Panc1 (cell line): ENCODE results near the gene ACIN1. TPM values are rescaled to one million over a fixed set of nuclear protein-coding genes. Genes with fewer than 3 reads are reported as not detected.

Experiments used
- ATAC-seq: fragments of 200-7000 bp; cut with Tn5 transposase; 2 replicates; pipeline ENCODE4 v1.9.1; 2020; ENCODE audit warnings: mild to moderate bottlenecking, moderate library complexity
- BruUV-seq: library from RNA; stranded (reverse); fragments of 400-500 nt; replicated peaks from 2 replicates; lab custom pipeline; 2021; lab: Mats Ljungman, UMichigan
- CTCF ChIA-PET: fragments of 300-600 bp; sonication (Branson Sonifier 250); formaldehyde crosslinking; loops from one replicate; lab custom pipeline; 2022; ENCODE audit warnings: antibody characterized with exemption; lab: Charles Lee
- POLR2A ChIA-PET: fragments of 300-600 bp; sonication (Branson Sonifier 250); formaldehyde crosslinking; loops from one replicate; lab custom pipeline; 2022; ENCODE audit warnings: antibody characterized with exemption; lab: Charles Lee
- DNase-seq: peaks from one replicate; pipeline ENCODE4 v3.0.0-alpha.2; 2010; ENCODE audit warnings: low read depth, low spot score
- H3K27ac ChIP-seq: 2 replicates; pipeline ENCODE4 v1.5.1; 2011; ENCODE audit warnings: mild to moderate bottlenecking, low read length, inconsistent platforms
- H3K27me3 ChIP-seq: fragments of 200-500 bp; sonication (Bioruptor generic); 2 replicates; pipeline ENCODE4 v1.6.0; 2014; ENCODE audit warnings: low read length, inconsistent platforms; ENCODE audit not compliant: control insufficient read depth, insufficient read depth
- H3K36me3 ChIP-seq: fragments of 200-500 bp; sonication (Bioruptor generic); 2 replicates; pipeline ENCODE4 v1.5.1; 2014; ENCODE audit warnings: inconsistent platforms, mild to moderate bottlenecking, low read length, moderate library complexity; ENCODE audit not compliant: control insufficient read depth, insufficient read depth
- H3K4me1 ChIP-seq: 2 replicates; pipeline ENCODE4 v1.5.1; 2011; ENCODE audit warnings: inconsistent platforms, mild to moderate bottlenecking, low read length, moderate library complexity; ENCODE audit not compliant: control insufficient read depth, insufficient read depth
- H3K4me3 ChIP-seq, 2 experiments: 2 replicates each; pipeline ENCODE4 v1.5.1; 2011 to 2012; ENCODE audit warnings: low read depth in 2 of 2, low read length in 2 of 2, mild to moderate bottlenecking in 2 of 2, inconsistent platforms in 1 of 2, moderate library complexity in 1 of 2
- H3K9me3 ChIP-seq: fragments of 200-500 bp; sonication (Bioruptor generic); 2 replicates; pipeline ENCODE4 v1.5.1; 2014; ENCODE audit warnings: low read depth, mild to moderate bottlenecking, inconsistent platforms, low read length, moderate library complexity; ENCODE audit not compliant: control insufficient read depth, insufficient read depth
- POLR2AphosphoS5 ChIP-seq: IDR thresholded peaks from 2 replicates; pipeline ENCODE4 v1.6.1; 2012; ENCODE audit warnings: mild to moderate bottlenecking, low read depth, low read length, moderate library complexity
- SIN3A ChIP-seq: IDR thresholded peaks from 2 replicates; pipeline ENCODE4 v1.6.1; 2012; ENCODE audit warnings: low read depth, mild to moderate bottlenecking, low read length, moderate library complexity, borderline replicate concordance; ENCODE audit not compliant: insufficient read depth
- TCF7L2 ChIP-seq: IDR thresholded peaks from 2 replicates; pipeline ENCODE4 v1.6.1; 2011; ENCODE audit warnings: mild to moderate bottlenecking, low read depth, low read length, inconsistent platforms
- in situ Hi-C: cut with HindIII; loops from 2 replicates; pipeline ENCODE4 v1.10.0; 2016; ENCODE audit warnings: low sequenced_read_pairs, low pct_unique_long_range_greater_than_20kb
- intact Hi-C: fragments of 100-400 bp; cut with micrococcal nuclease; formaldehyde crosslinking; loops from one replicate; pipeline ENCODE4 v1.10.0; 2022; ENCODE audit not compliant: unreplicated experiment
- total RNA-seq: library from RNA; stranded (reverse); gene quantifications from one replicate; pipeline ENCODE4 v1.2.1, GENCODE V29; 2021; ENCODE audit not compliant: unreplicated experiment
- TF ChIP-seq, protein P1 (sequence below), 2 experiments: IDR thresholded peaks; 2 replicates each; pipeline ENCODE4 v1.6.1; 2011 to 2012; ENCODE audit warnings: low read depth in 2 of 2, control low read depth in 1 of 2, low read length in 1 of 2, mild to moderate bottlenecking in 1 of 2, moderate library complexity in 1 of 2; ENCODE audit not compliant: insufficient read depth in 1 of 2
- TF ChIP-seq, protein P2 (sequence below): fragments of 450-650 bp; IDR thresholded peaks from 2 replicates; pipeline ENCODE4 v1.5.1; 2017; ENCODE audit warnings: mild to moderate bottlenecking

The ACIN1 gene
- total RNA-seq, 1 experiment from 2014 or later = 162 TPM

GRCh38 chr14:23115918-23116317 is 21.0 kb upstream of the ACIN1 start:
- ATAC-seq (no peak), DNase-seq (no peak)
- no peaks in the 10 kb centered on the region for H3K9me3 ChIP-seq
- no peak overlapping the region for H3K4me3 ChIP-seq
- no peak overlapping the region for H3K27ac ChIP-seq
- BruUV-seq = no TSS peak
- no peaks in the 10 kb centered on the region for H3K36me3 ChIP-seq
- no peaks in the 10 kb centered on the region for H3K4me1 ChIP-seq
- H3K27me3 ChIP-seq = no peaks in the 10 kb centered on the region
- TF ChIP-seq POLR2AphosphoS5 (no peak), SIN3A (no peak), TCF7L2 (no peak)
- TF ChIP-seq, protein P1, sequence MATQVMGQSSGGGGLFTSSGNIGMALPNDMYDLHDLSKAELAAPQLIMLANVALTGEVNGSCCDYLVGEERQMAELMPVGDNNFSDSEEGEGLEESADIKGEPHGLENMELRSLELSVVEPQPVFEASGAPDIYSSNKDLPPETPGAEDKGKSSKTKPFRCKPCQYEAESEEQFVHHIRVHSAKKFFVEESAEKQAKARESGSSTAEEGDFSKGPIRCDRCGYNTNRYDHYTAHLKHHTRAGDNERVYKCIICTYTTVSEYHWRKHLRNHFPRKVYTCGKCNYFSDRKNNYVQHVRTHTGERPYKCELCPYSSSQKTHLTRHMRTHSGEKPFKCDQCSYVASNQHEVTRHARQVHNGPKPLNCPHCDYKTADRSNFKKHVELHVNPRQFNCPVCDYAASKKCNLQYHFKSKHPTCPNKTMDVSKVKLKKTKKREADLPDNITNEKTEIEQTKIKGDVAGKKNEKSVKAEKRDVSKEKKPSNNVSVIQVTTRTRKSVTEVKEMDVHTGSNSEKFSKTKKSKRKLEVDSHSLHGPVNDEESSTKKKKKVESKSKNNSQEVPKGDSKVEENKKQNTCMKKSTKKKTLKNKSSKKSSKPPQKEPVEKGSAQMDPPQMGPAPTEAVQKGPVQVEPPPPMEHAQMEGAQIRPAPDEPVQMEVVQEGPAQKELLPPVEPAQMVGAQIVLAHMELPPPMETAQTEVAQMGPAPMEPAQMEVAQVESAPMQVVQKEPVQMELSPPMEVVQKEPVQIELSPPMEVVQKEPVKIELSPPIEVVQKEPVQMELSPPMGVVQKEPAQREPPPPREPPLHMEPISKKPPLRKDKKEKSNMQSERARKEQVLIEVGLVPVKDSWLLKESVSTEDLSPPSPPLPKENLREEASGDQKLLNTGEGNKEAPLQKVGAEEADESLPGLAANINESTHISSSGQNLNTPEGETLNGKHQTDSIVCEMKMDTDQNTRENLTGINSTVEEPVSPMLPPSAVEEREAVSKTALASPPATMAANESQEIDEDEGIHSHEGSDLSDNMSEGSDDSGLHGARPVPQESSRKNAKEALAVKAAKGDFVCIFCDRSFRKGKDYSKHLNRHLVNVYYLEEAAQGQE (IDR thresholded peaks at IDR 0.05; ENCODE audit: insufficient read depth in 1 of 2, low read depth in 2 of 2, low read length in 1 of 2) = no peak
- TF ChIP-seq, protein P2, sequence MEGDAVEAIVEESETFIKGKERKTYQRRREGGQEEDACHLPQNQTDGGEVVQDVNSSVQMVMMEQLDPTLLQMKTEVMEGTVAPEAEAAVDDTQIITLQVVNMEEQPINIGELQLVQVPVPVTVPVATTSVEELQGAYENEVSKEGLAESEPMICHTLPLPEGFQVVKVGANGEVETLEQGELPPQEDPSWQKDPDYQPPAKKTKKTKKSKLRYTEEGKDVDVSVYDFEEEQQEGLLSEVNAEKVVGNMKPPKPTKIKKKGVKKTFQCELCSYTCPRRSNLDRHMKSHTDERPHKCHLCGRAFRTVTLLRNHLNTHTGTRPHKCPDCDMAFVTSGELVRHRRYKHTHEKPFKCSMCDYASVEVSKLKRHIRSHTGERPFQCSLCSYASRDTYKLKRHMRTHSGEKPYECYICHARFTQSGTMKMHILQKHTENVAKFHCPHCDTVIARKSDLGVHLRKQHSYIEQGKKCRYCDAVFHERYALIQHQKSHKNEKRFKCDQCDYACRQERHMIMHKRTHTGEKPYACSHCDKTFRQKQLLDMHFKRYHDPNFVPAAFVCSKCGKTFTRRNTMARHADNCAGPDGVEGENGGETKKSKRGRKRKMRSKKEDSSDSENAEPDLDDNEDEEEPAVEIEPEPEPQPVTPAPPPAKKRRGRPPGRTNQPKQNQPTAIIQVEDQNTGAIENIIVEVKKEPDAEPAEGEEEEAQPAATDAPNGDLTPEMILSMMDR = no peak
- in situ Hi-C loops (no loop called here), intact Hi-C loops (no loop called here)
- POLR2A ChIA-PET = no interaction called here
- CTCF ChIA-PET = no interaction called here

DNA sequence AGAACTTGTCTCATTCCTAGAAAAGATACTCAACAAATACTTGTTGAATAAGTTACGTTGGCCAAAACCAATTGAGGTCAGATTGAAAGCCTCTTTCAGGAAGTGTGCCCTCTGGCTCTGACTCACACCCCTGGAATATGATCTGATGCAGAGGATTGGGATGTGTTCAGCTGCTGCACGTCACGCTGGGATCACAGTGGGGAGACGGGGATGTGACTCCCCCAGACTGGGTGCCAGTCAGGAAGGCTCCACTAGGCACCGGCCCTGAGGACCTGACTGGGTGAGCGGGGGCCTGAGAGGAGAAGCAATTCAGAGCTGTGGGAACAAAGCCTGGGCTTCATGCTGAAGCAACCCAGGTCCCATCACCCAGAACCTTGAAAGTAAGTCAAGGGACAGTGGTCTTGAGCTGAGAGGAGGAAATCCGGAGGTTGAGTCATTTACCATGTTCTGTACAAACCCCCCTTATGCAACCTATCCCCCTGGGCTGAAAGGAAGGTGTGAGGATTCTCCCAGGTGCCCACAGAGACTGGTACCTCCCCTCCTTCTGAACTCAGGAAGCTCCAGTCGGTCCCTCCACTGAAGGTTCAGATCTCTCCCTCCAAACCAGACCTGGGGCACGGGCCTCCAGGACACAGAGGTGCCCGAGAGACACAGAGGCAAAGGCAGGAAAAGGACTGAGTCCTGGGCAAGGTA is 20.2 kb upstream of the ACIN1 start:
- CTCF ChIA-PET = no interaction called here
- Histone ChIP-seq H3K27me3 (no peaks in the 10 kb centered on the region), H3K4me3 (no peak overlapping the region), H3K36me3 (no peaks in the 10 kb centered on the region), H3K4me1 (no peaks in the 10 kb centered on the region), H3K27ac (no peak overlapping the region), H3K9me3 (no peaks in the 10 kb centered on the region)
- ATAC-seq = peak; percentile 63; the same call in 1 of the 2 replicates
- in situ Hi-C loops (no loop called here), intact Hi-C loops (no loop called here)
- no peak for TF ChIP-seq TCF7L2
- TF ChIP-seq, protein P2 = no peak
- TF ChIP-seq SIN3A = no peak
- TF ChIP-seq, protein P1 (IDR thresholded peaks at IDR 0.05; ENCODE audit: insufficient read depth in 1 of 2, low read depth in 2 of 2, low read length in 1 of 2) = no peak
- no peak for TF ChIP-seq POLR2AphosphoS5
- POLR2A ChIA-PET = no interaction called here
- BruUV-seq = no TSS peak
- no peak for DNase-seq
